Lower lobe of right lung (tissue), 2 donors: ENCODE results near the gene EP400. TPM values are rescaled to one million over a fixed set of nuclear protein-coding genes. Genes with fewer than 3 reads are reported as not detected.

Experiments used
- ATAC-seq, 2 donors: fragments of 200-7000 bp; cut with Tn5 transposase; one replicate each; pipeline ENCODE4 v1.9.1; 2020 to 2022; ENCODE audit warnings: mild to moderate bottlenecking in 2 of 2, moderate library complexity in 2 of 2
- DNase-seq: peaks from one replicate; pipeline ENCODE4 v3.0.0-alpha.2; 2020
- H3K27ac ChIP-seq: fragments of 200-600 bp; one replicate; pipeline ENCODE4 v1.8.0; 2022
- H3K27me3 ChIP-seq: fragments of 200-600 bp; one replicate; pipeline ENCODE4 v1.8.0; 2022; ENCODE audit warnings: low read depth
- H3K36me3 ChIP-seq: fragments of 200-600 bp; one replicate; pipeline ENCODE4 v1.8.0; 2022; ENCODE audit warnings: mild to moderate bottlenecking
- H3K4me1 ChIP-seq: fragments of 200-600 bp; one replicate; pipeline ENCODE4 v1.8.0; 2022
- H3K4me3 ChIP-seq: fragments of 200-600 bp; one replicate; pipeline ENCODE4 v1.8.0; 2022; ENCODE audit warnings: mild to moderate bottlenecking
- H3K9me3 ChIP-seq: fragments of 200-600 bp; one replicate; pipeline ENCODE4 v1.8.0; 2022
- CTCF ChIP-seq: fragments of 200-600 bp; IDR thresholded peaks from one replicate; pipeline ENCODE4 v1.8.0; 2022; ENCODE audit warnings: antibody characterized with exemption, mild to moderate bottlenecking
- intact Hi-C: fragments of 100-400 bp; cut with DNase I; formaldehyde crosslinking; loops from one replicate; pipeline ENCODE4 v1.11.0; 2022
- long read RNA-seq: library from polyadenylated mRNA; unstranded; transcript quantifications from one replicate; pipeline ENCODE4 v2.0.0, GENCODE V29; 2021
- total RNA-seq: library from RNA; stranded (reverse); fragmentation: NEBNext Ultra II Directional; extraction: Animal tissue kit (Norgen Biotek cat#: 25700); gene quantifications from one replicate; pipeline ENCODE4 v1.2.1, GENCODE V29; 2021
- donor health status: DM: no; HTN: yes; CAD: no; lungs with severe emphysema.

Gene EP400, protein sequence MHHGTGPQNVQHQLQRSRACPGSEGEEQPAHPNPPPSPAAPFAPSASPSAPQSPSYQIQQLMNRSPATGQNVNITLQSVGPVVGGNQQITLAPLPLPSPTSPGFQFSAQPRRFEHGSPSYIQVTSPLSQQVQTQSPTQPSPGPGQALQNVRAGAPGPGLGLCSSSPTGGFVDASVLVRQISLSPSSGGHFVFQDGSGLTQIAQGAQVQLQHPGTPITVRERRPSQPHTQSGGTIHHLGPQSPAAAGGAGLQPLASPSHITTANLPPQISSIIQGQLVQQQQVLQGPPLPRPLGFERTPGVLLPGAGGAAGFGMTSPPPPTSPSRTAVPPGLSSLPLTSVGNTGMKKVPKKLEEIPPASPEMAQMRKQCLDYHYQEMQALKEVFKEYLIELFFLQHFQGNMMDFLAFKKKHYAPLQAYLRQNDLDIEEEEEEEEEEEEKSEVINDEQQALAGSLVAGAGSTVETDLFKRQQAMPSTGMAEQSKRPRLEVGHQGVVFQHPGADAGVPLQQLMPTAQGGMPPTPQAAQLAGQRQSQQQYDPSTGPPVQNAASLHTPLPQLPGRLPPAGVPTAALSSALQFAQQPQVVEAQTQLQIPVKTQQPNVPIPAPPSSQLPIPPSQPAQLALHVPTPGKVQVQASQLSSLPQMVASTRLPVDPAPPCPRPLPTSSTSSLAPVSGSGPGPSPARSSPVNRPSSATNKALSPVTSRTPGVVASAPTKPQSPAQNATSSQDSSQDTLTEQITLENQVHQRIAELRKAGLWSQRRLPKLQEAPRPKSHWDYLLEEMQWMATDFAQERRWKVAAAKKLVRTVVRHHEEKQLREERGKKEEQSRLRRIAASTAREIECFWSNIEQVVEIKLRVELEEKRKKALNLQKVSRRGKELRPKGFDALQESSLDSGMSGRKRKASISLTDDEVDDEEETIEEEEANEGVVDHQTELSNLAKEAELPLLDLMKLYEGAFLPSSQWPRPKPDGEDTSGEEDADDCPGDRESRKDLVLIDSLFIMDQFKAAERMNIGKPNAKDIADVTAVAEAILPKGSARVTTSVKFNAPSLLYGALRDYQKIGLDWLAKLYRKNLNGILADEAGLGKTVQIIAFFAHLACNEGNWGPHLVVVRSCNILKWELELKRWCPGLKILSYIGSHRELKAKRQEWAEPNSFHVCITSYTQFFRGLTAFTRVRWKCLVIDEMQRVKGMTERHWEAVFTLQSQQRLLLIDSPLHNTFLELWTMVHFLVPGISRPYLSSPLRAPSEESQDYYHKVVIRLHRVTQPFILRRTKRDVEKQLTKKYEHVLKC (N-terminal part only)
- total RNA-seq, result 46.2 TPM
- long read RNA-seq, full-length matches to known transcripts, result 1 of 25 reads
- long read RNA-seq, partial matches to known transcripts, result 13 of 25 reads
- long read RNA-seq, other reads (novel, unspliced or antisense), result 11 of 25 reads

DNA sequence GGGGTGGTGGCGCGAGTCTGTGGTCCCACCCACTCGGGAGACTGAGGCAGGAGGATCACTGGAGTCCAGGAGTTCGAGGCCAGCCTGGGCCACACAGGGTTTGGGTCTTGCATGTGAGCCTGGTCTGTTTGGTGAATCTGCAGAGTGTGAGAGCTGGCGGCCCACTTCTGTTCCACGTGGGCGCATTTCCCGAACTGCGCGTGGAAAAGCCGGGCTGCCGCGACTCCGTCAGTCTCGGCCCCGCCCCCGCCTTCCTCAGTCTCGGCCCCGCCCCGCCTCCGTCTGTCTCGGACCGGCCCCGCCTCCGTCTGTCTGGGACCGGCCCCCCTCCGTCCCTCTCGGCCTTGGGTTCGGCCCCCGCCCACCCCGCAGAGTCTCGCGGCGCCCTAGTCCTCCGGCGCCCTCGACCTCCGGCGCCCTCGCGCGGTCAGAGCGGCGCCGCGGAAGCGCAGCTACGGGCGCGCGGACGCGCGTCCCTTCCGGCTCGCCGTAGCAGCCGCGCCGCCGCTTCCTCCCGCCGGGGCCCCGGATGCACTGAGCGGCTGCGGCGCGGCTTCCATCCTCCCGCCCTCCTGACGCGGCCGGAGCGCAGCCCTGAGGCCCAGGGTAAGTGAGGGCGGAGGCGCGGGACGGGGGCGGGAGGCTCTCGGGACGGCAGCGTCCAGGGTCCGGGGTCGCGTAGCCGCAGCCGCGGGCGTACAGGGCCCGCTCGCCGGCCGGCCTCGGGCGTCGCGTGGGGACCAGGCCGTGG is at the start of gene EP400:
TSS of gene EP400 (plus strand) at position 512 of the 751 bp plus-strand sequence. CDS start 10,678 bp downstream, outside the sequence.
- H3K27me3 ChIP-seq, result no peaks in the 10 kb centered on the region
- peak; percentile 98 to 99 for ATAC-seq
- no peaks in the 10 kb centered on the region for H3K9me3 ChIP-seq
- peaks cover 33% of the 10 kb centered on the region for H3K4me1 ChIP-seq
- peak; percentile 35 for TF ChIP-seq CTCF
- H3K36me3 ChIP-seq, result peaks cover 5% of the 10 kb centered on the region
- intact Hi-C loops, result no loop called here
- peak within 1 kb of the TSS; percentile 96 for H3K4me3 ChIP-seq
- peak within 1 kb of the TSS; percentile 85 for H3K27ac ChIP-seq
- DNase-seq, result peak; percentile 98

DNA sequence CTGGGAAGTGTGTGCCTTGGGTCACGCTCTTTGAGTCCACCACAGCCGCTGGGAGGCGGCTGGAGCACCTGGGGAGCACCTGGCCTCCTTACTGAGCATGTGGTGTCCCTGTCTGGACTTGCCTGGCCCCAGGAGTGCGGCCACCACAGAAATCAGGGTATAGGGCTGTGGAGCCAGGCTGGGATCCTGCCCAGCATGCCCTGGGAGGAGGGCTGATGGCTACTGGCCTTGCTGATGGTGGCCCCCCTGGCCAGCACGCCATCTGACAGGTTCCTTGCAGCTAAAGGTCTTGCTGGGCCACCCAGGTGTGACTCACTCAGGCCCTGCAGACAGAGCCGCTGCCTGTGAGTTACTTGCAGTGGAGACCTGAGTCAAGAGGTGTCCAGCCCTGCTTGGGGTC is 49.3 kb upstream of the EP400 start:
- ATAC-seq (no peak), DNase-seq (peak; percentile 35)
- Histone ChIP-seq H3K4me1 (peaks cover 40% of the 10 kb centered on the region), H3K27ac (no peak overlapping the region), H3K27me3 (no peaks in the 10 kb centered on the region), H3K9me3 (no peaks in the 10 kb centered on the region), H3K36me3 (peaks cover 33% of the 10 kb centered on the region), H3K4me3 (no peak overlapping the region)
- TF ChIP-seq CTCF, result no peak
- intact Hi-C loops, result no loop called here

GRCh38 chr12:131901431-131902331 is 48.1 kb upstream of the EP400 start:
- H3K36me3 ChIP-seq, result peaks cover 36% of the 10 kb centered on the region
- no peaks in the 10 kb centered on the region for H3K9me3 ChIP-seq
- ATAC-seq, result peak; percentile 31 to 45
- H3K4me3 ChIP-seq, result no peak overlapping the region
- peaks cover 30% of the 10 kb centered on the region for H3K4me1 ChIP-seq
- no peak for TF ChIP-seq CTCF
- no peak overlapping the region for H3K27ac ChIP-seq
- H3K27me3 ChIP-seq, result no peaks in the 10 kb centered on the region
- DNase-seq, result peak; percentile 59
- intact Hi-C loops, result no loop called here

GRCh38 chr12:131902332-131903241 is 47.2 kb upstream of the EP400 start:
- Histone ChIP-seq H3K9me3 (no peaks in the 10 kb centered on the region), H3K4me3 (no peak overlapping the region), H3K27ac (no peak overlapping the region), H3K27me3 (no peaks in the 10 kb centered on the region), H3K36me3 (peaks cover 37% of the 10 kb centered on the region), H3K4me1 (peaks cover 22% of the 10 kb centered on the region)
- DNase-seq, result no peak
- intact Hi-C loops, result no loop called here
- TF ChIP-seq CTCF, result no peak
- ATAC-seq, result peak in 1 of 2 donors; percentile 35
